RWPE1 (cell line): ENCODE measurements around the gene CD247.

Source experiments
- CTCF ChIA-PET: fragments of 350-600 bp; sonication (Branson Sonifier 250); formaldehyde crosslinking; extraction: SDS; loops from one replicate; lab custom pipeline; 2021; lab: Yijun Ruan, JAX
- POLR2A ChIA-PET: fragments of 400-600 bp; formaldehyde crosslinking; extraction: SDS; loops from one replicate; lab custom pipeline; 2020; ENCODE audit warnings: antibody characterized with exemption; ENCODE audit not compliant: low non-redundant PET; lab: Yijun Ruan, JAX
- DNase-seq: peaks from one replicate; pipeline ENCODE4 v3.0.0; 2012; ENCODE audit warnings: low spot score
- H3K27ac ChIP-seq: fragments of 450-650 bp; 2 replicates; pipeline ENCODE4 v1.5.1; 2017
- TF ChIP-seq, protein P1 (sequence below): fragments of 450-650 bp; conservative IDR thresholded peaks from 2 replicates; pipeline ENCODE4 v1.5.1; 2017; ENCODE audit warnings: low read depth, mild to moderate bottlenecking

CD247 gene

DNA sequence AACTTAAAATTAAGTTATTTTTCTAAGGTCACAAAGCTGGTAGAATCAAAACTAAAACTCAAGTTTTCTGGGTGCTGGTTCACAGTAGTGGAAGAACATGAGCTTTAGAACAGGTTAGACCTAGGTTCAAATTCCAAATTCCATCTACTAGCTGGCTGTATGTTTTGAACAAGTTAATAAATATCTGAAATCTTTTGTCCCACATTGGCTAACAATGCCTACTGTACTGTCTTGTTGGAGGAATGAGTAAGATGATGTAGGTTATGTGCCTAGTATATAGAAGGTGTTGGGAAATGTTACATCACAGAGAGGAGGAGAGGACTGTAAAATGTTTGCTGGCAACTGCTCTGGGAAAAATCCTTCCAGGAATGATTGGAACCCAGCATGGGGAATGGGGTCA lies 14.0 kb upstream of the CD247 start:
- TF ChIP-seq, protein P1, sequence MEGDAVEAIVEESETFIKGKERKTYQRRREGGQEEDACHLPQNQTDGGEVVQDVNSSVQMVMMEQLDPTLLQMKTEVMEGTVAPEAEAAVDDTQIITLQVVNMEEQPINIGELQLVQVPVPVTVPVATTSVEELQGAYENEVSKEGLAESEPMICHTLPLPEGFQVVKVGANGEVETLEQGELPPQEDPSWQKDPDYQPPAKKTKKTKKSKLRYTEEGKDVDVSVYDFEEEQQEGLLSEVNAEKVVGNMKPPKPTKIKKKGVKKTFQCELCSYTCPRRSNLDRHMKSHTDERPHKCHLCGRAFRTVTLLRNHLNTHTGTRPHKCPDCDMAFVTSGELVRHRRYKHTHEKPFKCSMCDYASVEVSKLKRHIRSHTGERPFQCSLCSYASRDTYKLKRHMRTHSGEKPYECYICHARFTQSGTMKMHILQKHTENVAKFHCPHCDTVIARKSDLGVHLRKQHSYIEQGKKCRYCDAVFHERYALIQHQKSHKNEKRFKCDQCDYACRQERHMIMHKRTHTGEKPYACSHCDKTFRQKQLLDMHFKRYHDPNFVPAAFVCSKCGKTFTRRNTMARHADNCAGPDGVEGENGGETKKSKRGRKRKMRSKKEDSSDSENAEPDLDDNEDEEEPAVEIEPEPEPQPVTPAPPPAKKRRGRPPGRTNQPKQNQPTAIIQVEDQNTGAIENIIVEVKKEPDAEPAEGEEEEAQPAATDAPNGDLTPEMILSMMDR = no peak
- no peak for DNase-seq
- H3K27ac ChIP-seq = no peak overlapping the region
- ChIA-PET CTCF (interaction anchor here (0.7 to 1.7 kb wide), 4 partner anchors 9 to 265 kb away, joined by 3 to 5 read pairs (median 3); no protein-coding TSS in a partner anchor), POLR2A (no interaction called here)

DNA sequence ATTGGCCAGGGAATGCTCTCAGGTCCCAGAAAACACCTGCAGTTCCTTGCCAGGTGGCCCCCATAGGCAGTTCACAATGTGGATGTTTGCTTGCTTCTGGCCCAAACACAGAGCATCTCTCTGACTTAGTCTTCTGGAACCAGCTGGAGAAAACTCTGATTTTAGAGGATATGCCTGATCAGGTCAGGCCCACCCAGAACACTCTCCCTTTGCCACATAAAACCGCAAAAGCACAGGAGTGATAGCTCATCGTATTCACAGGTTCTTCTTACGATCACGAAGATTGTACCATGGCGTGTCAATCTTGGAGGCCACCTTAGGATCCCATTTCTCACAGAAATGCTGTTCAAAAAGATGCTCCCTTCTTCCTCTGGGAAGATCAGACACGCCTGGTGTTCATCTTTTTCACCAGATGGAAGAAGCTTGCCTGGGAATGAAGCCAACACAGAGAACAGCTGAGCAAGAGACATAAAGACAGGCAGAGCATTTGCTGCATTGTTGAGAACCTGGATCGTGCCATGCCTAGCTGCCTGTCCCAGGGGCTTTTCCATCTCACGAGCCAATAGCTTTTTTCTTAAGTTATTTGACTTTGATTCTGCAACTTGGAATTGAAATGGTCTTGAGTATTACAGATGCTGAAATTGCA lies 11.6 kb upstream of the CD247 start:
- no peak for DNase-seq
- H3K27ac ChIP-seq = no peak overlapping the region
- TF ChIP-seq, protein P1 = no peak
- CTCF ChIA-PET = interaction anchor here (1.2 kb wide), 2 partner anchors 10 to 262 kb away, joined by 3 to 6 read pairs; no protein-coding TSS in a partner anchor
- POLR2A ChIA-PET = no interaction called here

DNA sequence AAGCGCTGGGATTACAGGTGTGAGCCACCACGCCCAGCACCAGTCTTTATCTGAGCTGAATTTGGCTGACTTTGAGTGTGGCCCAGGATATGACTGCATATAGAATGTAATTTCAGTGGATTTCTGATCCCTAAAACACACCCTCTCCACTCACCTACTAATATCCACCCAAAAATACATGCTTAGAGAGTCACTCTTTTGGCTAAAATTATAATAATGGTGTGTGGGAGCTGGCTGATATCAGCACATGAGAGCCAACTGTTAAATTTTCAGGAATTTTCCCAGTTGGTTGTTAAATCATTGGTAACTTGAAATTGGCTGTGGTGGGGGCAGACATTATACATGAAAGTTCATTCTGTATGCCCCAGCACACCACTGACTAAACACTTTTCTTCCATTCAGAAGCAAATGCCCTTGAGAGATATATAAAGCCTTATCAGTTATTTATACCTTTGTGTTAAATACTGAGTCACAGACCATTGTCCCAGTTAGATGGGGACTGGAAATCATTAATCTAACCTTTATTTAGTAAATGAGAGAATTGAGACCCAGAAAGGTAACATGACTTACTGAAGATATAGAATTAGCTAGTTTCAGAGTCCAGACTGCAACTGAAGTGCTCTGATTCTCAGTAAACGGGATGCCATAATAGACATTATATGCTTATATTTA lies 9.9 kb upstream of the CD247 start:
- ChIA-PET POLR2A (no interaction called here), CTCF (no interaction called here)
- TF ChIP-seq, protein P1 = no peak
- no peak for DNase-seq
- H3K27ac ChIP-seq = no peak overlapping the region

DNA sequence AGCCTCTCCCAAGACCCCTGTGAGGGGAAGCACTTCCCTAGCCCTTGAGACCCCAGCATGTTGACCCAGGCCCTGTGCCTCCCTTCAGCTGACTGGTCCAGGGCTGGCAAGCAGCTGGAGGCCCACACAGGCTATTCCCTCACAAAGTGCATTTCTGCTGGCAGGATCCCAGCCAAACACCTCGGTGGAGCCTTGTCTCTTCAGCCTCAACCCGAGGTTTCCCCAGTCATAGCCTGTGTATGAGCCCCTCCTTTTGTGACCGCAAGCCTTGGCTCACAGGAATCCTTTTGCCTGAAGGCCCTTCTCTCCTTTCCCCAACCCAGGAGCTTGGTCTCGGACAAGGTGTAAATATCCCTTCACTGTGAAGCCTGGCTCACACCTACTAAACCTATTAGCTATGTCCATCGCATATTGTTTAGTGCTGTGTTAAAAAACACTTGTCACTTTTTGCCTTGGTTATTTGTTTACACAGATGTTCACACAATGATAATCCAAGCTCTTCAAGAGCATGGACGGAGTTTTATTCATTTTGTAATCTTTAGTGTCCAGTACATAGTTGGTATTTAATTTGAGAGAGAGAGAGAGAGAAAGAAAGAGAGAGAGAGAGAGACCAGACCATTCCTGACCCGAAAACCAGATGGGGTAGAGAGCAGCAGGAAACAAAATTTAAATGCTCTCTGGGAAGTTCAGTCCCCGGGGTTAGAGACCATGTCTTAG lies 8.5 kb upstream of the CD247 start:
- POLR2A ChIA-PET = no interaction called here
- CTCF ChIA-PET = interaction anchor here (0.7 kb wide), 1 partner anchor 22 kb away, joined by 3 read pairs; no protein-coding TSS in a partner anchor
- TF ChIP-seq, protein P1 = no peak
- no peak overlapping the region for H3K27ac ChIP-seq
- no peak for DNase-seq

DNA sequence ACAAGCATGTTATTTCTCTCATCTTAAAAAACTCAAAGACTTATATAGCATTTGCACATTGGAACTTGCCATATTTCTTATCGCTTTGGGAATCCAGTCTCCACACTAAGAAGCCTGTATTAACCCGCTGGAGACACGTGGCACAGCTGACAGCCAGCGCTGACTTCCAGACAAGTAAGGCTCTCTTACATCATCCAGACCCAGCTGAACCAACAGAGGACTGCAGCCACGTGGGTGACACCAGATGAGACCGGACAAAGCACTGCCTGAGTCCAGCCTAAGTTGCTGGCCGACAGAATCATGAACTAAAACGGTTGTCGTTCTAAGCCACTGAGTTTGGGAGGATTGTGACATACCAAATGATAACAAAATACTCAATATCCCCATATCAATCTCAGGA lies 6.3 kb upstream of the CD247 start:
- H3K27ac ChIP-seq = no peak overlapping the region
- no peak for DNase-seq
- TF ChIP-seq, protein P1 = no peak
- POLR2A ChIA-PET = no interaction called here
- CTCF ChIA-PET = interaction anchor here (2.0 kb wide), 1 partner anchor 9 kb away, joined by 4 read pairs; no protein-coding TSS in a partner anchor

DNA sequence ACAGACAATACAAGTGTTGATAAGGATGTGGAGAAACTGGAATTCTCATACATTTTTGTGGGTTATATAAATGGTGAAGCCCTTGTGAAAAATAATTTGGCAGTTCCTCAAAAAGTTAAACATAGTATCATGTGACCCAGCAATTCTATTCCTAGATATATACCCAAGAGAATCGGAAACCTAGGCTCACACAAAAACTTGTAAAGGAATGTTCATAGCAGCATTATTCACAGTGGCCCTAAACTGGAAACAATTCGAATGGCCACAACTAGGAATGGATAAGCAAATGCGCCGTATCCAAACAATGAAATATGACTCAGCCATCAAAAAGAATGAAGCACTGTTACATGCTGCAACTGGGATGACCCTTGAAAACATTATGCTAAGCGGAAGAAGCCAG lies 3.9 kb upstream of the CD247 start:
- no peak overlapping the region for H3K27ac ChIP-seq
- no peak for DNase-seq
- POLR2A ChIA-PET = no interaction called here
- TF ChIP-seq, protein P1 = no peak
- CTCF ChIA-PET = no interaction called here
